SJSA1 (cell line): ENCODE measurements around the gene IL10RB. TPM values are rescaled to one million over a fixed set of nuclear protein-coding genes. Genes with fewer than 3 reads are reported as not detected.
"Not testable (repeated sequence)": the region's sequence is repeated elsewhere in the genome, so short reads cannot be mapped to it uniquely, and the experiment has no call there.

ENCODE experiments used
- DNase-seq, 2 experiments: peaks; one replicate each; pipeline ENCODE4 v3.0.0-alpha.2; 2015 to 2020; ENCODE audit warnings: low spot score in 2 of 2, low read depth in 1 of 2
- H3K27ac ChIP-seq: fragments of 250-450 bp; sonication (Bioruptor Pico); 2 replicates; pipeline ENCODE4 v1.5.1; 2020; ENCODE audit warnings: mild to moderate bottlenecking, moderate library complexity
- H3K27me3 ChIP-seq: fragments of 250-450 bp; sonication (Bioruptor Pico); replicated peaks from 2 replicates; pipeline ENCODE4 v1.5.1; 2020; ENCODE audit warnings: mild to moderate bottlenecking, moderate library complexity
- H3K36me3 ChIP-seq: fragments of 250-450 bp; sonication (Bioruptor Pico); 2 replicates; pipeline ENCODE4 v1.5.1; 2020; ENCODE audit warnings: mild to moderate bottlenecking
- H3K4me1 ChIP-seq: fragments of 250-450 bp; sonication (Bioruptor Pico); replicated peaks from 2 replicates; pipeline ENCODE4 v1.6.1; 2021; ENCODE audit warnings: mild to moderate bottlenecking
- H3K4me3 ChIP-seq: fragments of 250-450 bp; sonication (Bioruptor Pico); 2 replicates; pipeline ENCODE4 v1.5.1; 2020; ENCODE audit warnings: mild to moderate bottlenecking
- H3K9me3 ChIP-seq: fragments of 250-450 bp; sonication (Bioruptor Pico); replicated peaks from 2 replicates; pipeline ENCODE4 v1.5.1; 2020; ENCODE audit warnings: mild to moderate bottlenecking
- total RNA-seq: library from RNA; depleted of rRNA; stranded (reverse); fragments of >200 nt; shearing (Covaris generic); gene quantifications from 2 replicates; pipeline ENCODE4 v1.2.3, GENCODE V29; 2014; rRNA removed

The IL10RB gene
- 51.4 and 77.5 TPM in 2 replicates for total RNA-seq

- Histone ChIP-seq H3K27me3 (no peaks in the 10 kb centered on the region), H3K4me3 (peak within 1 kb of the TSS; percentile 76), H3K9me3 (no peaks in the 10 kb centered on the region), H3K4me1 (peaks cover 8% of the 10 kb centered on the region), H3K27ac (peak within 1 kb of the TSS; percentile 62), H3K36me3 (peaks cover 39% of the 10 kb centered on the region)
- peak; percentile 60 to 80 for DNase-seq
Measured at GRCh38 chr21:33266050-33266788, at the start of gene IL10RB. TSS of gene IL10RB (plus strand) at chr21:33266367. CDS start at chr21:33266466, 99 bp downstream.

DNA sequence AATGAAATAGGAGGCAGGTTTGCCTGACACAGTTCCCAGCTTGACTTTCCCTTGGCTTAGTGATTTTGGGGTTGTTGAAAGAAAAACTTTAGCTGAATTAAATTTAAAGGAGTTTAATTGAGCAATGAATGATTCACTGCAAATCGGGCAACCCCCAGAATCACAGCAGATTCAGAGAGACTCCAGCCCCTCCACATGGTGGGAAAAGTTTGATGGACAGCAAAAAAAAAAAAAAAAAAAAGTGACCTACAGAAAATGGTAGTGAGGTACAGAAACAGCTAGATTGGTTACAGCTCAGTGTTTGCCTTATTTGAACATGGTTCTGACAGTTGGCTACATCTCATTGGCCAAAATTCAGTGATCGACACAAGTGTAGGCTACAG lies 49.0 kb upstream of the IL10RB start:
- 0 out of 2 replicates have a peak, but pooled peaks cover 2% of the 10 kb centered on the region for H3K27me3 ChIP-seq
- no peak for DNase-seq
- H3K36me3 ChIP-seq: no peaks in the 10 kb centered on the region
- H3K4me3 ChIP-seq: no peak overlapping the region
- H3K27ac ChIP-seq: no peak overlapping the region
- no peaks in the 10 kb centered on the region for H3K4me1 ChIP-seq
- H3K9me3 ChIP-seq: no peaks in the 10 kb centered on the region

DNA sequence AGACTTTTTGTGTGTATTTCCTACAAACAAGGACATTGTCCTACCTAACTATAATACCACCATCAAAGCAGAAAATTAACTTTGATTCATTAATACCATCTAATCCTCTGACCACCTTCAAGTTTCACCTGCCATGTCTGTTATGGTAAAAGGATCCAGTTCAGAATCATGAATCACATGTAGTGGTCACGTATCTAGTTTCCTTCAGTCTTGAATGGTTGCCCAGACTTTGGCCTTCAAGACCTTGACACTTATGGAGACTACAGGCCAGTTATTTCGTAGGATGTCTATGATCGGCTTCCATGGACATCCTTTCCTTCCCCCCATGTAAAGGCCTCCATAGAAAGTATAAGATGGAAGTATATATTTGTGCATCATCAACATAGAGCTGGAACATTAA lies 46.9 kb upstream of the IL10RB start:
- no peak for DNase-seq
- H3K36me3 ChIP-seq: no peaks in the 10 kb centered on the region
- H3K9me3 ChIP-seq: no peaks in the 10 kb centered on the region
- H3K27ac ChIP-seq: no peak overlapping the region
- H3K27me3 ChIP-seq: peaks cover 5% of the 10 kb centered on the region
- H3K4me1 ChIP-seq: no peaks in the 10 kb centered on the region
- H3K4me3 ChIP-seq: no peak overlapping the region

- no peaks in the 10 kb centered on the region for H3K9me3 ChIP-seq
- H3K27me3 ChIP-seq: peaks cover 5% of the 10 kb centered on the region
- H3K27ac ChIP-seq: no peak overlapping the region
- no peaks in the 10 kb centered on the region for H3K4me1 ChIP-seq
- no peaks in the 10 kb centered on the region for H3K36me3 ChIP-seq
- DNase-seq: no peak
- H3K4me3 ChIP-seq: no peak overlapping the region
Measured at GRCh38 chr21:33219954-33220353, 46.2 kb upstream of the IL10RB start.

- not testable (repeated sequence) for H3K4me1 ChIP-seq, H3K9me3 ChIP-seq, DNase-seq, H3K27ac ChIP-seq, H3K27me3 ChIP-seq, H3K4me3 ChIP-seq, H3K36me3 ChIP-seq
Measured at GRCh38 chr21:33225376-33225775, 40.8 kb upstream of the IL10RB start.

DNA sequence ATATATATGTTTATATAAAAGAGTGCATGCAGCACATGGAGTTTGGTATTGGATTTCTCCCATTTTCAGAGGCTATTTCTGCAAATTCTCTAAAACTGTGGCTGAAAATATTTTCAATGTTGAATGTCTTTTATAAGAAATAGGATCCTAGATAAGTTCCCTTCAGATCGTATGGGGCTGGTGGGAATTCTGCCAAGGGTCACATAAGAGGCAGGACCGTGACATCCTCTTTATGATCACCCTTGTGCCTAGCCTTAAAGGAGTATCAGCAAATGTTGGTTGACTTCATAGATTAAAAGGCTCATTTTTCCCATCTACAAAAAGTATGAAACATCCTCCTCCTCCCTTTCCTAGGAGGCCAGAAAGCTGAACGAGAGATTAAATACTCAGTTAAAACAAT lies 37.7 kb upstream of the IL10RB start:
- no peak overlapping the region for H3K4me3 ChIP-seq
- DNase-seq: no peak
- H3K27me3 ChIP-seq: peaks cover 5% of the 10 kb centered on the region
- H3K27ac ChIP-seq: no peak overlapping the region
- H3K4me1 ChIP-seq: peaks cover 8% of the 10 kb centered on the region; the same call in 1 of the 2 replicates
- H3K36me3 ChIP-seq: peaks cover 4% of the 10 kb centered on the region
- H3K9me3 ChIP-seq: no peaks in the 10 kb centered on the region

DNA sequence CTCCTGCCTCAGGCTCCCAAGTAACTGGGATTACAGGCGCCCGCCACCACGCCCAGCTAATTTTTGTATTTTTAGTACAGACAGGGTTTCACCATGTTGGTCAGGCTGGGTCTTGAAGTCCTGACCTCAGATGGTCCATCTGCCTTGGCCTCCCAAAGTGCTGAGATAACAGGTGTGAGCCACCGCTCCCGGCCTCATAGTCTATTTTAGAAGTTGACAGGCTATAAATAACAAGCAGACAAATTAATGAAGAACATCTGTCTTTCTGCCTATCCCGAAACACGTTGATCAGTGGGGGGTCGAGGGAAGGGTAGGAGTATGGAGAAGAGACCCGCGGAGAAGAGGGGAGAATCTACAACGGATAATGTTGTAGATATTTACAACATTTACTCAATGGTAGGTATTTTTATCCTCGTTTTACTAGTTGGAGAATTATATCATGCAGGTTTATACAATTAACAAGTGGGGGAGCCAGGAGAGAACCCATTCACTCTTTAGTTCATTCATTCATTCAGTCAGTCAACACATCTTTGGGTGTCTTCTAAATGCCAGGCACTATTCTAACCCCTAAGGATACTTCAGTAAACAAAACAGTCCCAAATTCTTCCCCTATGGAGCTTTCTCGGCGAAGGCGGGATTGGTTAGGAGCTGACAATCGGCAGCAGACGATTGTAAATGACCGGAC lies 36.9 kb upstream of the IL10RB start:
- peaks cover 8% of the 10 kb centered on the region; the same call in 1 of the 2 replicates for H3K4me1 ChIP-seq
- H3K27ac ChIP-seq: no peak overlapping the region
- peak; percentile 13 to 36 for DNase-seq
- H3K36me3 ChIP-seq: peaks cover 4% of the 10 kb centered on the region
- H3K27me3 ChIP-seq: no peaks in the 10 kb centered on the region
- peak overlapping the region; percentile 95 for H3K4me3 ChIP-seq
- H3K9me3 ChIP-seq: no peaks in the 10 kb centered on the region

GRCh38 chr21:33229784-33230544 lies 36.2 kb upstream of the IL10RB start, which contains the start of gene IFNAR2:
TSS of gene IFNAR2 (plus strand) at chr21:33229938. CDS start at chr21:33241923, 11,985 bp downstream.
- Histone ChIP-seq H3K27ac (peak within 1 kb of the TSS; percentile 77), H3K36me3 (peaks cover 4% of the 10 kb centered on the region), H3K4me1 (peaks cover 8% of the 10 kb centered on the region; the same call in 1 of the 2 replicates), H3K9me3 (no peaks in the 10 kb centered on the region), H3K4me3 (peak within 1 kb of the TSS; percentile 95), H3K27me3 (no peaks in the 10 kb centered on the region)
- peak; percentile 66 to 70 for DNase-seq

- peak; percentile 46 to 59 for DNase-seq
- peaks cover 4% of the 10 kb centered on the region for H3K36me3 ChIP-seq
- peaks cover 8% of the 10 kb centered on the region; the same call in 1 of the 2 replicates for H3K4me1 ChIP-seq
- no peaks in the 10 kb centered on the region for H3K27me3 ChIP-seq
- H3K9me3 ChIP-seq: no peaks in the 10 kb centered on the region
- H3K27ac ChIP-seq: no peak overlapping the region; the same call in 1 of the 2 replicates
- H3K4me3 ChIP-seq: peak overlapping the region; percentile 95
Measured at GRCh38 chr21:33230545-33231324, 35.4 kb upstream of the IL10RB start.

GRCh38 chr21:33231526-33231925 lies 34.6 kb upstream of the IL10RB start:
- Histone ChIP-seq H3K9me3 (no peaks in the 10 kb centered on the region), H3K4me1 (peaks cover 8% of the 10 kb centered on the region; the same call in 1 of the 2 replicates), H3K36me3 (peaks cover 4% of the 10 kb centered on the region), H3K27me3 (no peaks in the 10 kb centered on the region), H3K4me3 (no peak overlapping the region), H3K27ac (no peak overlapping the region)
- DNase-seq: no peak

GRCh38 chr21:33232291-33233034 lies 33.7 kb upstream of the IL10RB start:
- no peak overlapping the region for H3K4me3 ChIP-seq
- H3K4me1 ChIP-seq: peaks cover 7% of the 10 kb centered on the region; the same call in 1 of the 2 replicates
- no peak overlapping the region for H3K27ac ChIP-seq
- no peaks in the 10 kb centered on the region for H3K27me3 ChIP-seq
- no peaks in the 10 kb centered on the region for H3K9me3 ChIP-seq
- peaks cover 4% of the 10 kb centered on the region for H3K36me3 ChIP-seq
- no peak for DNase-seq

GRCh38 chr21:33234635-33235520 lies 31.3 kb upstream of the IL10RB start:
- H3K27ac ChIP-seq: no peak overlapping the region
- H3K4me3 ChIP-seq: no peak overlapping the region
- DNase-seq: no peak
- H3K9me3 ChIP-seq: no peaks in the 10 kb centered on the region
- 0 out of 2 replicates have a peak, but pooled peaks cover 3% of the 10 kb centered on the region for H3K4me1 ChIP-seq
- no peaks in the 10 kb centered on the region for H3K27me3 ChIP-seq
- H3K36me3 ChIP-seq: peaks cover 3% of the 10 kb centered on the region
